ENCODE data around the gene ZBTB39. TPM values are rescaled to one million over a fixed set of nuclear protein-coding genes. Genes with fewer than 3 reads are reported as not detected.

The ZBTB39 gene
- total RNA-seq, 2 donors from 2014 or later: 8.1 to 12.1 TPM

- Mint-ChIP-seq H3K36me3 (no peaks in the 10 kb centered on the region), H3K4me1 (ENCODE audit: low read depth in 2 of 2) (no peaks in the 10 kb centered on the region), H3K27me3 (peaks cover 6 to 21% of the 10 kb centered on the region in 2 donors), H3K4me3 (no peak overlapping the region), H3K27ac (no peak overlapping the region), H3K9me3 (no peaks in the 10 kb centered on the region)
- ATAC-seq (peak in 1 of 2 donors; percentile 6), DNase-seq (ENCODE audit: low spot score) (no peak)
These were observed 57.5 kb downstream of the ZBTB39 start for GRCh38 chr12:56948881-56949280.

Other genes starting within 250 kb of the ZBTB39 start
- gene HSD17B6, start 243.2 kb downstream of the ZBTB39 start, total RNA-seq: 1 to 10 TPM; 1.0 to 2.7 TPM
- gene SDR9C7, start 72.1 kb downstream of the ZBTB39 start, total RNA-seq: not detected
- under 1 TPM; 0.52 to 0.78 TPM for gene RDH16, start 48.9 kb downstream of the ZBTB39 start, total RNA-seq
- gene TAC3, start 10.0 kb upstream of the ZBTB39 start, total RNA-seq: under 1 TPM in 1 of 2 donors, not detected in 1; 0.45 TPM
- 1 to 10 TPM in 1 of 2 donors, under 1 TPM in 1; 0.48 to 2.5 TPM for gene MYO1A, start 43.6 kb upstream of the ZBTB39 start, total RNA-seq
- 10 to 100 TPM; 25.5 to 34.1 TPM for gene NEMP1, start 72.2 kb upstream of the ZBTB39 start, total RNA-seq
- 1 to 10 TPM; 7.7 to 8.0 TPM for gene NAB2, start 82.6 kb upstream of the ZBTB39 start, total RNA-seq
- gene STAT6, start 104.8 kb upstream of the ZBTB39 start, total RNA-seq: 100 to 1,000 TPM; 158 to 198 TPM
- under 1 TPM; 0.42 to 0.45 TPM for gene LRP1, start 121.9 kb upstream of the ZBTB39 start, total RNA-seq
- not detected for gene LRP1-AS, start 141.1 kb upstream of the ZBTB39 start, total RNA-seq
- gene NXPH4, start 210.2 kb upstream of the ZBTB39 start, total RNA-seq: under 1 TPM in 1 of 2 donors, not detected in 1; 0.73 TPM
- gene SHMT2, start 223.2 kb upstream of the ZBTB39 start, total RNA-seq: 100 to 1,000 TPM; 262 to 355 TPM
- gene STAC3, start 244.6 kb upstream of the ZBTB39 start, total RNA-seq: 1 to 10 TPM; 2.5 to 6.1 TPM

Measured in natural killer cell treated with Interleukin-12 subunit alpha and Interleukin-12 subunit beta and Interleukin-15 and Interleukin-18, amount 100 ng/mL, for 72 hours (primary cell).